DOHH2 (cell line): ENCODE measurements around the gene GALNTL6.
"Not testable (repeated sequence)": the region's sequence is repeated elsewhere in the genome, so short reads cannot be mapped to it uniquely, and the experiment has no call there.

Experiments used
- H3F3A ChIP-seq: fragments of 200-600 bp; sonication (generic), shearing (Covaris generic); 2 replicates; pipeline ENCODE4 v1.6.0; 2016; ENCODE audit warnings: antibody characterized with exemption, mild to moderate bottlenecking; ENCODE audit not compliant: control insufficient read depth, insufficient read depth
- H3K27ac ChIP-seq: fragments of 200-600 bp; sonication (generic); 2 replicates; pipeline ENCODE4 v1.5.1; 2014; ENCODE audit warnings: low read depth, mild to moderate bottlenecking, low read length, moderate library complexity
- H3K27me3 ChIP-seq: fragments of 200-600 bp; sonication (generic); 2 replicates; pipeline ENCODE4 v1.6.1; 2014; ENCODE audit warnings: mild to moderate bottlenecking, low read length, mixed read lengths; ENCODE audit not compliant: control insufficient read depth
- H3K36me3 ChIP-seq: fragments of 200-600 bp; sonication (generic); 2 replicates; pipeline ENCODE4 v1.6.1; 2014; ENCODE audit warnings: mild to moderate bottlenecking, low read length, moderate library complexity, mixed read lengths; ENCODE audit not compliant: control insufficient read depth
- H3K4me1 ChIP-seq: fragments of 200-600 bp; sonication (generic); 2 replicates; pipeline ENCODE4 v1.6.1; 2014; ENCODE audit warnings: mild to moderate bottlenecking, low read length, mixed read lengths; ENCODE audit not compliant: control insufficient read depth
- H3K4me2 ChIP-seq: fragments of 200-600 bp; sonication (generic); 2 replicates; pipeline ENCODE4 v1.6.0; 2014; ENCODE audit warnings: mild to moderate bottlenecking, low read length, moderate library complexity
- H3K4me3 ChIP-seq: fragments of 200-600 bp; sonication (generic); 2 replicates; pipeline ENCODE4 v1.5.1; 2014; ENCODE audit warnings: mild to moderate bottlenecking, low read length, mixed read lengths
- H3K79me2 ChIP-seq: fragments of 200-600 bp; sonication (generic); 2 replicates; pipeline ENCODE4 v1.6.1; 2014; ENCODE audit warnings: mild to moderate bottlenecking, low read length, mixed read lengths; ENCODE audit not compliant: control insufficient read depth
- H3K9me2 ChIP-seq: fragments of 200-600 bp; sonication (generic); replicated peaks from 2 replicates; pipeline ENCODE4 v1.6.1; 2014; ENCODE audit warnings: mild to moderate bottlenecking, low read length, mixed read lengths; ENCODE audit not compliant: control insufficient read depth
- H3K9me3 ChIP-seq: fragments of 200-600 bp; sonication (generic); 2 replicates; pipeline ENCODE4 v1.6.1; 2014; ENCODE audit warnings: antibody characterized with exemption, low read length, mixed read lengths; ENCODE audit not compliant: control insufficient read depth, insufficient read depth
- H4K20me1 ChIP-seq: fragments of 200-600 bp; sonication (generic); 2 replicates; pipeline ENCODE4 v1.6.0; 2014; ENCODE audit warnings: low read depth, mild to moderate bottlenecking, antibody characterized with exemption, low read length, moderate library complexity; ENCODE audit not compliant: control insufficient read depth, insufficient read depth
- EZH2phosphoT487 ChIP-seq: fragments of 200-600 bp; sonication (generic); IDR thresholded peaks from 2 replicates; pipeline ENCODE4 v1.6.1; 2017; ENCODE audit warnings: borderline replicate concordance, mild to moderate bottlenecking, antibody characterized with exemption, low read length, moderate library complexity, mixed read lengths
- TF ChIP-seq, protein P1 (sequence below): fragments of 200-600 bp; sonication (generic); IDR thresholded peaks from one replicate; pipeline ENCODE4 v1.5.1; 2014; ENCODE audit warnings: antibody characterized with exemption, mild to moderate bottlenecking, low read depth, low read length; ENCODE audit not compliant: poor library complexity, severe bottlenecking

The GALNTL6 gene

DNA sequence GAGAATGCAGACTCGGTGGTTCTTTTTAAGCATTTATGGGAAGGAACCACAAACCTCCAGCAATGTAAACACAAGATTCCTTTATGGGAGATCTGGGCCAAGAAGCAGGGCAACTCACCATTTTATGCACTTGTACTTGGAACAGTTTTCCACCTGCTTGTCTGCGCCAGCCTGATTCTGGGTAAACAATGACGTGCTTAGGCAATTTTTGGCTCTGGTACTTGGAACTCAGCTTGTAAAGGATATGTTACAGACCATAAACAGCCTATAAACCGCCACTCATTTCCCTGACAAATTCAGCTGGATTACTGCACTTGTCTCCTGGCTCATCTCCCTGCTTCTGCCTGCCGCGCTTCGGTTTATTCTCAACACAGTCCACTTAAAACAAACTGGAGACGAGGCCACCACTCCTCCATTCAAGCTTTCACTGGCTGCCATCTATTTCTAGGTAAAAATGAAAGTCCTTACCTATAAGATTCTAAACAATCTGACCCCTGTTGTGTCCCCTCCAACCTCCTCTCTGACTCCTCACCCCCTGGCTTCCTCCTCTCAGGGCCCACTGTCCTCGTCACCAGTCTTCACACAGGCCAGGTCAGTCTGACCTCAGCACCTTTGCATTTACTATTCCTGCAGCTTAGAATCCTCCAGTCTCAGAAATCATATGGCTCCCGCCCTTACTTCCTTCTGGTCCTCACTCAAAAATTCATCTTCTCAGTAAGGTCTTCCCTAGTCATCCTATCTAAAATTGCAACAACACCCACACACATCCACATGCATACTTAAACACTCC, 1149.6 kb downstream of the GALNTL6 start:
- TF ChIP-seq, protein P1, sequence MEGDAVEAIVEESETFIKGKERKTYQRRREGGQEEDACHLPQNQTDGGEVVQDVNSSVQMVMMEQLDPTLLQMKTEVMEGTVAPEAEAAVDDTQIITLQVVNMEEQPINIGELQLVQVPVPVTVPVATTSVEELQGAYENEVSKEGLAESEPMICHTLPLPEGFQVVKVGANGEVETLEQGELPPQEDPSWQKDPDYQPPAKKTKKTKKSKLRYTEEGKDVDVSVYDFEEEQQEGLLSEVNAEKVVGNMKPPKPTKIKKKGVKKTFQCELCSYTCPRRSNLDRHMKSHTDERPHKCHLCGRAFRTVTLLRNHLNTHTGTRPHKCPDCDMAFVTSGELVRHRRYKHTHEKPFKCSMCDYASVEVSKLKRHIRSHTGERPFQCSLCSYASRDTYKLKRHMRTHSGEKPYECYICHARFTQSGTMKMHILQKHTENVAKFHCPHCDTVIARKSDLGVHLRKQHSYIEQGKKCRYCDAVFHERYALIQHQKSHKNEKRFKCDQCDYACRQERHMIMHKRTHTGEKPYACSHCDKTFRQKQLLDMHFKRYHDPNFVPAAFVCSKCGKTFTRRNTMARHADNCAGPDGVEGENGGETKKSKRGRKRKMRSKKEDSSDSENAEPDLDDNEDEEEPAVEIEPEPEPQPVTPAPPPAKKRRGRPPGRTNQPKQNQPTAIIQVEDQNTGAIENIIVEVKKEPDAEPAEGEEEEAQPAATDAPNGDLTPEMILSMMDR: no peak
- TF ChIP-seq EZH2phosphoT487: no peak
- no peak overlapping the region for H3K27ac ChIP-seq
- no peaks in the 10 kb centered on the region for H3K4me1 ChIP-seq
- no peak overlapping the region for H3K4me3 ChIP-seq
- no peaks in the 10 kb centered on the region for H3F3A ChIP-seq
- H3K36me3 ChIP-seq: no peaks in the 10 kb centered on the region
- H3K9me2 ChIP-seq: no peaks in the 10 kb centered on the region
- peaks cover 4% of the 10 kb centered on the region; the same call in 1 of the 2 replicates for H3K27me3 ChIP-seq
- no peaks in the 10 kb centered on the region for H3K9me3 ChIP-seq
- no peak overlapping the region for H3K4me2 ChIP-seq
- no peaks in the 10 kb centered on the region for H4K20me1 ChIP-seq
- H3K79me2 ChIP-seq: no peaks in the 10 kb centered on the region

DNA sequence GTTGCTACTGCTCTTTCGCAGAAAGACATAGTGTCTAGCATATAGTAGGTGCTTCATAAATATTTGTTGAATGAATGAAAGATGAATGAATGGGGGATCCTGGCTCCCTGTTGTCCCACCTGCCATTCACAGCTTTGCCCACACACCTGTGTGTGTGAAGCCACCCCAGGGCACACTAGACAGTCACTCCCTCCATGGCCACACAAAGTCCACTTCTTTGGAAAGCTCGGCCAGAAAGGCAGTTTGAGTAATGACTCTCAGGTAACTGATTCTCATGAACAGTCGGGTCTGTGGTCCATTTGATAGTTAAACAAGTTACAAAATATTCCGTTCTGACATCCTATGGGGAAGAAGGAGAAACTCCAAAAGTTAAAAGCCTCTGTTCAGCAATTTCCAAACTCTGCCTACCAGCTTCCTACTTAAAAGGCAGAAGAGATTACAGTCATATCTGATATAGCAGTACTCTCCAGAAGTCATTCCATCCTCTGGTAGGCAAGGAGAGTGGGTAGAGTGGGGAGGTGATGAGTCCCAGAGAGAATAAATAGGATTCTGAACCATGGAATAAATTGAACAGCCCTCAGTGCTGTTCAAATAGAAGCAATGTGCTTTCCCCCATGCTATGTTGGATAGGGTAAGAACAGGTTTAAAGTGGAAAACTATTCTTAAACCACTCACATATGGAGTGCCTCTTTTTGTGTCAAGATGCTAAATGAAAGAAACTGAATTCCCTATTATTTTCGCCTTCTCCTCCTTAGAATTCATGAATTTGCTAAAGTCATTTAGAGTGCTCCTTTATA, 1150.5 kb downstream of the GALNTL6 start:
- no peak overlapping the region for H3K4me2 ChIP-seq
- H3K79me2 ChIP-seq: no peaks in the 10 kb centered on the region
- H3K36me3 ChIP-seq: no peaks in the 10 kb centered on the region
- H3K4me1 ChIP-seq: no peaks in the 10 kb centered on the region
- H4K20me1 ChIP-seq: no peaks in the 10 kb centered on the region
- H3F3A ChIP-seq: no peaks in the 10 kb centered on the region
- no peaks in the 10 kb centered on the region for H3K9me3 ChIP-seq
- TF ChIP-seq EZH2phosphoT487: no peak
- TF ChIP-seq, protein P1: no peak
- H3K4me3 ChIP-seq: no peak overlapping the region
- peaks cover 4% of the 10 kb centered on the region; the same call in 1 of the 2 replicates for H3K27me3 ChIP-seq
- no peaks in the 10 kb centered on the region for H3K9me2 ChIP-seq
- H3K27ac ChIP-seq: no peak overlapping the region

DNA sequence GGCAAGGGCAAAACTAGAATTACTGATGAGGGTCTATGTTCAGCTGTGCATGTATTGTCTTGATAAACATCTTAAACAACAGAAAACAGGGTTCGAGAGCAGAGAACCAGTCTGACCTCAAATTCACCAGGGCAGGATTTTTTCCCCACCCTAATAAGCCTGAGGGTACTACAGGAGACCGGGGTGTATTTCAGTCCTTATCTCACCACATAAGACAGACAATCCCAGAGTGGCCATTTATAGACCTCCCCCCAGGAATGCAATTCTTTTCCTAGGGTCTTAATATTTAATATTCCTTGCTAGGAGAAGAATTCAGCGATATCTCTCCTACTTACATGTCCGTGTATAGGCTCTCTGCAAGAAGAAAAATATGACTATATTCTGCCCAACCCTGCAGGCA, 1157.0 kb downstream of the GALNTL6 start:
- H3K4me3 ChIP-seq, H3F3A ChIP-seq, H3K27ac ChIP-seq: not testable (repeated sequence)

DNA sequence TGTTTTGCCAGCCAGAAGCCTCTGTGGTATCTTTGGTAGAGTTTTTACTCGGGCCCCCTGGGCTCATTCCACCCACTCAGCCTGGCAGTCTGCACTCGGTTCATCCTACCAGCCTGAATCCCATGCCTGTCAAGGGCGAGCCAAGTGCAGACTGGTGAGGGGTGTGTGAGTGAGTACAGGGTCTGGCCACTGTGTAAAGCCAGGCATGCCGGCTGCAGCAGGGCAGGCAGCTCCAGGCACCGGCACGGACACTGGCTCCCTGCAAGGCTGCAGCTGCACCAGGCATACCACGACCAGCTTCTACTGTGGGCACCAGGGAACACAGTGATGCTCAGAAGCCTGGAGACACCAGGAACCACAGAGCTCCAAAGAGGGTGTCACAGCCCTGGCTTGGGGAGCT, 1161.4 kb downstream of the GALNTL6 start:
- no peaks in the 10 kb centered on the region for H3K36me3 ChIP-seq
- TF ChIP-seq EZH2phosphoT487: no peak
- TF ChIP-seq, protein P1: no peak
- H3K9me3 ChIP-seq: peaks cover 2% of the 10 kb centered on the region; the same call in 1 of the 2 replicates
- H3K79me2 ChIP-seq: no peaks in the 10 kb centered on the region
- H4K20me1 ChIP-seq: no peaks in the 10 kb centered on the region
- no peak overlapping the region for H3K27ac ChIP-seq
- H3F3A ChIP-seq: no peaks in the 10 kb centered on the region
- no peaks in the 10 kb centered on the region for H3K9me2 ChIP-seq
- no peaks in the 10 kb centered on the region for H3K27me3 ChIP-seq
- H3K4me1 ChIP-seq: no peaks in the 10 kb centered on the region
- H3K4me2 ChIP-seq: no peak overlapping the region
- no peak overlapping the region for H3K4me3 ChIP-seq

More for the DNA sequence above, 1157.0 kb downstream of the GALNTL6 start:
- H3K4me1 ChIP-seq, H3K79me2 ChIP-seq, H3K27me3 ChIP-seq, H4K20me1 ChIP-seq, H3K9me3 ChIP-seq, H3K4me2 ChIP-seq, H3K36me3 ChIP-seq, H3K9me2 ChIP-seq: not testable (repeated sequence)
